GM12878 (cell line): ENCODE data around the gene LRCH4. TPM values are rescaled to one million over a fixed set of nuclear protein-coding genes. Genes with fewer than 3 reads are reported as not detected.

Source experiments
- ATAC-seq: fragments of 200-7000 bp; cut with Tn5 transposase; 3 replicates; pipeline ENCODE4 v1.9.1; 2020; ENCODE audit warnings: mild to moderate bottlenecking, moderate library complexity
- BruUV-seq: library from RNA; stranded (reverse); fragments of 400-500 nt; replicated peaks from 2 replicates; lab custom pipeline; 2021; lab: Mats Ljungman, UMichigan
- CTCF ChIA-PET: fragments of 300-600 bp; sonication (Branson Sonifier 250); formaldehyde crosslinking; extraction: SDS; loops from one replicate; lab custom pipeline; 2021; ENCODE audit warnings: inconsistent platforms; lab: Yijun Ruan, JAX
- POLR2A ChIA-PET: fragments of 350-600 bp; formaldehyde crosslinking; extraction: SDS; loops from one replicate; lab custom pipeline; 2021; ENCODE audit warnings: inconsistent platforms; lab: Charles Lee
- RAD21 ChIA-PET: fragments of 300-600 bp; sonication (Branson Sonifier 250); formaldehyde crosslinking; loops from one replicate; lab custom pipeline; 2023; ENCODE audit warnings: antibody characterized with exemption; ENCODE audit not compliant: unreplicated experiment; lab: Charles Lee
- SMC1A ChIA-PET: fragments of 300-600 bp; sonication (Branson Sonifier 250); formaldehyde crosslinking; loops from one replicate; lab custom pipeline; 2023; ENCODE audit not compliant: unreplicated experiment, uncharacterized antibody; lab: Charles Lee
- DNase-seq: peaks from one replicate; pipeline ENCODE4 v3.0.0-alpha.2; 2011; ENCODE audit warnings: low read depth, low spot score
- FAIRE-seq: peaks from 3 replicates; lab custom pipeline; 2011; peaks lifted over from hg19 to GRCh38; lab: Jason Lieb, UNC
- H2AFZ ChIP-seq: 2 replicates; pipeline ENCODE4 v1.6.0; 2011; ENCODE audit warnings: low read depth, low read length, control low read depth; ENCODE audit not compliant: control insufficient read depth
- H3K27ac ChIP-seq: 2 replicates; pipeline ENCODE4 v1.5.1; 2011; ENCODE audit warnings: control low read depth; ENCODE audit not compliant: control insufficient read depth, insufficient read depth
- H3K27me3 ChIP-seq, 2 experiments: replicated peaks in 1 of 2; 2 replicates each; pipeline versions ENCODE4 v1.6.0 to v1.6.1; 2011; ENCODE audit warnings: low read length in 1 of 2; ENCODE audit not compliant: control insufficient read depth in 2 of 2, insufficient read depth in 2 of 2
- H3K36me3 ChIP-seq, 2 experiments: 2 replicates each; pipeline ENCODE4 v1.5.1; 2011; ENCODE audit warnings: low read length in 1 of 2; ENCODE audit not compliant: control insufficient read depth in 2 of 2, insufficient read depth in 2 of 2
- H3K4me1 ChIP-seq: 2 replicates; pipeline ENCODE4 v1.6.1; 2011; ENCODE audit warnings: mild to moderate bottlenecking, low read length, moderate library complexity, mixed read lengths; ENCODE audit not compliant: control insufficient read depth, insufficient read depth
- H3K4me2 ChIP-seq: 2 replicates; pipeline ENCODE4 v1.6.0; 2011; ENCODE audit warnings: control low read depth; ENCODE audit not compliant: control insufficient read depth, insufficient read depth
- H3K4me3 ChIP-seq: fragments of 200-600 bp; sonication (generic); 2 replicates; pipeline ENCODE4 v1.5.1; 2016
- H3K79me2 ChIP-seq: 2 replicates; pipeline ENCODE4 v1.6.0; 2011; ENCODE audit warnings: low read length; ENCODE audit not compliant: control insufficient read depth, insufficient read depth
- H3K9ac ChIP-seq: 2 replicates; pipeline ENCODE4 v1.8.0; 2011; ENCODE audit warnings: low read length, control low read depth, mixed read lengths; ENCODE audit not compliant: control insufficient read depth, insufficient read depth
- H3K9me3 ChIP-seq: replicated peaks from 3 replicates; pipeline ENCODE4 v1.5.1; 2011; ENCODE audit warnings: mild to moderate bottlenecking, low read length; ENCODE audit not compliant: control insufficient read depth, insufficient read depth
- H4K20me1 ChIP-seq: 2 replicates; pipeline ENCODE4 v1.6.0; 2011; ENCODE audit not compliant: control insufficient read depth, insufficient read depth
- BHLHE40 ChIP-seq, 2 experiments: fragments of 450-650 bp in 1 of 2; IDR thresholded peaks; 2 replicates each; pipeline ENCODE4 v1.6.1; 2011 to 2017; ENCODE audit warnings: low read depth in 2 of 2, borderline replicate concordance in 1 of 2, improper control_type of control experiment in 1 of 2, low read length in 1 of 2, mild to moderate bottlenecking in 1 of 2
- DPF2 ChIP-seq: fragments of 450-650 bp; IDR thresholded peaks from 2 replicates; pipeline ENCODE4 v1.6.1; 2017; ENCODE audit warnings: mild to moderate bottlenecking
- EED ChIP-seq: sonication (generic); IDR thresholded peaks from 2 replicates; pipeline ENCODE4 v1.6.1; 2016; ENCODE audit warnings: antibody characterized with exemption, low read depth
- FOXK2 ChIP-seq: fragments of 450-650 bp; IDR thresholded peaks from 2 replicates; pipeline ENCODE4 v1.6.1; 2017; ENCODE audit warnings: mild to moderate bottlenecking, moderate library complexity
- GATAD2B ChIP-seq: fragments of 450-650 bp; conservative IDR thresholded peaks from 2 replicates; pipeline ENCODE4 v1.6.1; 2017; ENCODE audit warnings: low read depth, mild to moderate bottlenecking, moderate library complexity
- IKZF2 ChIP-seq, 2 experiments: fragments of 450-650 bp; IDR thresholded peaks; 2 replicates each; pipeline ENCODE4 v1.6.1; 2017; ENCODE audit warnings: mild to moderate bottlenecking in 2 of 2, moderate library complexity in 2 of 2
- MAX ChIP-seq: IDR thresholded peaks from 2 replicates; pipeline ENCODE4 v1.6.1; 2012; ENCODE audit warnings: low read depth, low read length, improper control_type of control experiment
- MLLT1 ChIP-seq: fragments of 450-650 bp; IDR thresholded peaks from 2 replicates; pipeline ENCODE4 v1.6.1; 2016; ENCODE audit warnings: mild to moderate bottlenecking
- NR2F1 ChIP-seq: fragments of 450-650 bp; conservative IDR thresholded peaks from 2 replicates; pipeline ENCODE4 v1.6.1; 2017; ENCODE audit warnings: mild to moderate bottlenecking
- POLR2A ChIP-seq: IDR thresholded peaks from 2 replicates; pipeline ENCODE4 v1.6.1; 2011; ENCODE audit warnings: low read depth, mild to moderate bottlenecking, low read length
- RB1 ChIP-seq: fragments of 450-650 bp; formaldehyde crosslinking; IDR thresholded peaks from 2 replicates; pipeline ENCODE4 v1.6.1; 2017; ENCODE audit warnings: mild to moderate bottlenecking, borderline replicate concordance
- SUZ12 ChIP-seq: fragments of 200-600 bp; sonication (generic); IDR thresholded peaks from one replicate; pipeline ENCODE4 v1.6.1; 2018; ENCODE audit warnings: antibody characterized with exemption, mild to moderate bottlenecking; ENCODE audit not compliant: unreplicated experiment
- whole genome bisulfite sequencing: methylation state at CpG from one replicate; pipeline ENCODE4 v1.1.6; 2016; ENCODE audit warnings: low lambda C conversion rate; ENCODE audit not compliant: insufficient replicate concordance, insufficient coverage; ENCODE audit errors: missing lambda C conversion rate; 5-methylcytosine and 5-hydroxymethylcytosine counted together
- in situ Hi-C: fragments of 300-500 bp; cut with MboI; formaldehyde crosslinking; loops from 9 replicates; pipeline ENCODE4 v1.14.3; 2018; ENCODE audit warnings: mixed read lengths
- intact Hi-C: fragments of 100-400 bp; cut with micrococcal nuclease; formaldehyde crosslinking; loops from one replicate; pipeline ENCODE4 v1.14.2; 2022; ENCODE audit not compliant: unreplicated experiment
- polyA plus RNA-seq, 11 experiments: library from polyadenylated mRNA; depleted of rRNA in 4 of 11; unstranded in 6 of 11; stranded (reverse) in 5 of 11; fragments of >200 nt; fragmentation: Nextera tagmentation in 4 of 11; fragmentation: Illumina TruSeq in 1 of 11; extraction: Ambion mirVana in 4 of 11; extraction: Trizol in 1 of 11; gene quantifications; 1 replicate in 1 of 11; 2 replicates in 10 of 11; pipeline versions ENCODE4 v1.2.1 to v1.2.3, GENCODE V29; 2011 to 2016; ENCODE audit warnings: inconsistent platforms in 2 of 11, missing spikeins in 2 of 11, low read depth in 1 of 11
- total RNA-seq, 4 experiments: library from RNA; depleted of rRNA in 3 of 4; stranded (reverse); fragments of >200 nt in 3 of 4; fragmentation: Illumina TruSeq in 1 of 4; extraction: Trizol in 1 of 4; gene quantifications; 2 replicates each; pipeline versions ENCODE4 v1.2.1 to v1.2.3, GENCODE V29; 2013 to 2021
- TF ChIP-seq, protein P1 (sequence below): IDR thresholded peaks from 2 replicates; pipeline ENCODE4 v1.6.1; 2011; ENCODE audit warnings: low read depth, low read length, improper control_type of control experiment, borderline replicate concordance
- TF ChIP-seq, protein P2 (sequence below): fragments of 450-650 bp; IDR thresholded peaks from 2 replicates; pipeline ENCODE4 v1.6.1; 2017; ENCODE audit warnings: mild to moderate bottlenecking, moderate library complexity

LRCH4 gene
- total and polyA plus RNA-seq, 10 of the 15 experiments (the other 5 are each of a cell fraction or from before 2014, with no cell fraction given) = 0.58 to 96.7 (median 28.4) TPM

DNA sequence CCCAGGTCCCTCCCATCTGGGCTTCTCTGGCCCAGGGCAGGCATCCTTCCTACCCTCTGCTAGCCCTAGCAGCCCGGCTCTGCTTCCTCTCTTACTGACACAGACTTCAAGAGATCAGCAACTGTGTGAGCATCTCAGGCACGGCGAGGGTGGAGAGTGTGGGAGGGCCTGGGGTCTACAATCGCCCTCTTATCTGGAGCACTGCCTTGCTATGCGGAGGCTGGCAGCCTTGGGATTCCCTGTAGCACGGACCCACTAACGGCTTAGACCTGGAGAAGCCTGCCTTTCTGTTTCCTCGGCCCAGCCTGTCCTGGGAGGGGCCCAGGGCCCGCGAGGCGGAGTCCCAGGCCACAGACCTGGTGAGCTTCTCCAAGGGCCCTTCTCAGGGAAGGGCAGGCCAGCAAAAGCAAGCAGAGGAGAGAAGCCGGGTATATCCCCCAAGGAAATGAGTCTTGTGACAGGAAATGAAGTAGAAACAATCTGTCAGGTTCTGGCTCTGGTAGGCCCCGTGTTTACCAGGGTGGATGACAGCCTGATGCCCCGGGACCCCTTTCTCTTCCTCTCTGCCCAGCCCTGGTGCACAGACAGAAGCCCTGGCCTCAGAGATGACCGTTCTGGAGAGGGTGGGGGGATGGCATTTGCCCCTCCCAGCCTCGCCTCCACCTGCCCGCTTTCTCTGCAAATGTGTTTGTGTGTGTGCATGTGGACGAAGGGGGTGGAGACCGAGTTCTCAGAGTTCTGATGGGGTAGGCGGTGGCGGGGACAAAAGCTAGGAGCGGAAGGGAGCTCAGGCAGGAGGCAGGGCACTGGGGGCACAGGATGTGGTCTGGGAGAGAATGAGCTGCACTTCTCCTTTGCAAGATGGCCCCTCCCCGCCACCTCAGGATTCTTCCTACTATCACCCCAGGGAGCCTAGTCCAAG lies 2.5 kb downstream of the LRCH4 start:
- ChIA-PET RAD21 (interaction anchor here (0.5 to 4.2 kb wide), 15 partner anchors 14 to 1472 kb away, joined by 3 to 21 read pairs (median 5); partner anchors contain the start of genes AGFG2, MEPCE, MOSPD3 and ZCWPW1), CTCF (interaction anchor here (0.7 to 11.6 kb wide), 11 partner anchors 12 to 269 kb away, joined by 3 to 190 read pairs (median 5); partner anchors contain the start of genes GIGYF1, MOSPD3, POP7 and SLC12A9), POLR2A (interaction anchor here (0.8 to 4.3 kb wide), 14 partner anchors 13 to 155 kb away, joined by 3 to 47 read pairs (median 5); partner anchors contain the start of genes AGFG2, GNB2, MOSPD3 and ZCWPW1), SMC1A (interaction anchor here (1.0 to 4.6 kb wide), 9 partner anchors 14 to 123 kb away, joined by 3 to 19 read pairs (median 4); partner anchors contain the start of genes POP7 and TSC22D4)
- BruUV-seq = TSS peak; percentile 23
- H2AFZ ChIP-seq = peak overlapping the region; percentile 71
- peak overlapping the region; percentile 83 for H3K4me3 ChIP-seq
- peak overlapping the region; percentile 98 for H3K4me2 ChIP-seq
- H3K36me3 ChIP-seq = peaks cover 10 to 11% of the 10 kb centered on the region in 2 experiments
- peak overlapping the region; percentile 85 for H3K9ac ChIP-seq
- peak overlapping the region; percentile 90 for H3K27ac ChIP-seq
- in situ Hi-C loops (no loop called here), intact Hi-C loops (no loop called here)
- ATAC-seq (peak; percentile 33), FAIRE-seq (no peak), DNase-seq (peak; percentile 44)
- H3K79me2 ChIP-seq = peaks cover 32% of the 10 kb centered on the region
- H3K4me1 ChIP-seq = peaks cover 24% of the 10 kb centered on the region
- WGBS = 7% methylated on average over 23 of the region's 23 CpGs
- no peaks in the 10 kb centered on the region for H3K9me3 ChIP-seq
- no peaks in the 10 kb centered on the region for H4K20me1 ChIP-seq
- H3K27me3 ChIP-seq = no peaks in the 10 kb centered on the region
- TF ChIP-seq BHLHE40 (IDR thresholded peaks at IDR 0.05; ENCODE audit: borderline replicate concordance in 1 of 2, low read depth in 2 of 2, low read length in 1 of 2) (peak; percentile 35 to 46; a peak in 2 of 4 replicates), MAX (no peak; the same call in 1 of the 2 replicates), RB1 (no peak), MLLT1 (0 out of 2 replicates have a peak, but pooled peaks have one; percentile 61), POLR2A (peak; percentile 57), FOXK2 (peak; percentile 53; the same call in 1 of the 2 replicates), SUZ12 (no peak), IKZF2 (IDR thresholded peaks at IDR 0.05) (peak; percentile 60 to 70; a peak in 3 of 4 replicates), DPF2 (peak; percentile 77), NR2F1 (peak; percentile 88), GATAD2B (peak; percentile 57; the same call in 1 of the 2 replicates), EED (peak; percentile 79)
- TF ChIP-seq, protein P1, sequence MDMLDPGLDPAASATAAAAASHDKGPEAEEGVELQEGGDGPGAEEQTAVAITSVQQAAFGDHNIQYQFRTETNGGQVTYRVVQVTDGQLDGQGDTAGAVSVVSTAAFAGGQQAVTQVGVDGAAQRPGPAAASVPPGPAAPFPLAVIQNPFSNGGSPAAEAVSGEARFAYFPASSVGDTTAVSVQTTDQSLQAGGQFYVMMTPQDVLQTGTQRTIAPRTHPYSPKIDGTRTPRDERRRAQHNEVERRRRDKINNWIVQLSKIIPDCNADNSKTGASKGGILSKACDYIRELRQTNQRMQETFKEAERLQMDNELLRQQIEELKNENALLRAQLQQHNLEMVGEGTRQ = no peak
- TF ChIP-seq, protein P2, sequence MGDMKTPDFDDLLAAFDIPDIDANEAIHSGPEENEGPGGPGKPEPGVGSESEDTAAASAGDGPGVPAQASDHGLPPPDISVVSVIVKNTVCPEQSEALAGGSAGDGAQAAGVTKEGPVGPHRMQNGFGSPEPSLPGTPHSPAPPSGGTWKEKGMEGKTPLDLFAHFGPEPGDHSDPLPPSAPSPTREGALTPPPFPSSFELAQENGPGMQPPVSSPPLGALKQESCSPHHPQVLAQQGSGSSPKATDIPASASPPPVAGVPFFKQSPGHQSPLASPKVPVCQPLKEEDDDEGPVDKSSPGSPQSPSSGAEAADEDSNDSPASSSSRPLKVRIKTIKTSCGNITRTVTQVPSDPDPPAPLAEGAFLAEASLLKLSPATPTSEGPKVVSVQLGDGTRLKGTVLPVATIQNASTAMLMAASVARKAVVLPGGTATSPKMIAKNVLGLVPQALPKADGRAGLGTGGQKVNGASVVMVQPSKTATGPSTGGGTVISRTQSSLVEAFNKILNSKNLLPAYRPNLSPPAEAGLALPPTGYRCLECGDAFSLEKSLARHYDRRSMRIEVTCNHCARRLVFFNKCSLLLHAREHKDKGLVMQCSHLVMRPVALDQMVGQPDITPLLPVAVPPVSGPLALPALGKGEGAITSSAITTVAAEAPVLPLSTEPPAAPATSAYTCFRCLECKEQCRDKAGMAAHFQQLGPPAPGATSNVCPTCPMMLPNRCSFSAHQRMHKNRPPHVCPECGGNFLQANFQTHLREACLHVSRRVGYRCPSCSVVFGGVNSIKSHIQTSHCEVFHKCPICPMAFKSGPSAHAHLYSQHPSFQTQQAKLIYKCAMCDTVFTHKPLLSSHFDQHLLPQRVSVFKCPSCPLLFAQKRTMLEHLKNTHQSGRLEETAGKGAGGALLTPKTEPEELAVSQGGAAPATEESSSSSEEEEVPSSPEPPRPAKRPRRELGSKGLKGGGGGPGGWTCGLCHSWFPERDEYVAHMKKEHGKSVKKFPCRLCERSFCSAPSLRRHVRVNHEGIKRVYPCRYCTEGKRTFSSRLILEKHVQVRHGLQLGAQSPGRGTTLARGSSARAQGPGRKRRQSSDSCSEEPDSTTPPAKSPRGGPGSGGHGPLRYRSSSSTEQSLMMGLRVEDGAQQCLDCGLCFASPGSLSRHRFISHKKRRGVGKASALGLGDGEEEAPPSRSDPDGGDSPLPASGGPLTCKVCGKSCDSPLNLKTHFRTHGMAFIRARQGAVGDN = peak; percentile 53
